Effector memory CD8-positive, alpha-beta T cell (primary cell): Measurements from ENCODE around the gene CEP295NL.
"Not testable (repeated sequence)": the region's sequence is repeated elsewhere in the genome, so short reads cannot be mapped to it uniquely, and the experiment has no call there.

Experiments
- ATAC-seq: fragments of 150-1000 bp; cut with Tn5 transposase; replicated peaks from 2 replicates; pipeline ENCODE4 v1.10.0; 2021; ENCODE audit warnings: mild to moderate bottlenecking, moderate library complexity
- DNase-seq, 3 experiments: peaks; one replicate each; pipeline ENCODE4 v3.0.0; 2021
- H3K27ac Mint-ChIP-seq, 2 donors: one replicate each; pipeline ENCODE4 v1.8.0; 2022; ENCODE audit warnings: mild to moderate bottlenecking in 2 of 2, mixed read lengths in 2 of 2, moderate library complexity in 2 of 2
- H3K27me3 Mint-ChIP-seq, 2 donors: one replicate each; pipeline ENCODE4 v1.8.0; 2022; ENCODE audit warnings: mixed read lengths in 2 of 2
- H3K36me3 Mint-ChIP-seq: one replicate; pipeline ENCODE4 v1.8.0; 2022; ENCODE audit warnings: mild to moderate bottlenecking, moderate library complexity, mixed read lengths; ENCODE audit not compliant: insufficient read depth
- H3K4me1 Mint-ChIP-seq, 2 donors: one replicate each; pipeline ENCODE4 v1.8.0; 2022; ENCODE audit warnings: low read depth in 2 of 2, mixed read lengths in 2 of 2
- H3K4me3 Mint-ChIP-seq, 2 donors: one replicate each; pipeline ENCODE4 v1.8.0; 2022; ENCODE audit warnings: mild to moderate bottlenecking in 2 of 2, mixed read lengths in 2 of 2, moderate library complexity in 2 of 2
- H3K9me3 Mint-ChIP-seq, 2 donors: one replicate each; pipeline ENCODE4 v1.8.0; 2022; ENCODE audit warnings: mixed read lengths in 2 of 2
- total RNA-seq, 9 experiments: gene quantifications; one replicate each; lab custom pipeline; 2026; lab: John Stamatoyannopoulos, UW

CEP295NL gene
- total RNA-seq, result 0 to 0.29 (median 0) reads per million in 9 experiments

GRCh38 chr17:78903101-78903779 is at the start of gene CEP295NL:
CEP295NL (minus strand) TSS chr17:78903201; CDS start chr17:78901828, 1,373 bp downstream.
- no peak for ATAC-seq
- H3K27ac Mint-ChIP-seq, result peak within 1 kb of the TSS in 1 of 2 donors; percentile 51
- DNase-seq, result no peak
- H3K4me3 Mint-ChIP-seq, result no peak within 1 kb of the TSS
- peaks cover 9% of the 10 kb centered on the region for H3K36me3 Mint-ChIP-seq
- H3K9me3 Mint-ChIP-seq, result no peaks in the 10 kb centered on the region
- H3K4me1 Mint-ChIP-seq, result peaks cover 0 to 12% of the 10 kb centered on the region in 2 donors
- H3K27me3 Mint-ChIP-seq, result peaks cover 36 to 48% of the 10 kb centered on the region in 2 donors

DNA sequence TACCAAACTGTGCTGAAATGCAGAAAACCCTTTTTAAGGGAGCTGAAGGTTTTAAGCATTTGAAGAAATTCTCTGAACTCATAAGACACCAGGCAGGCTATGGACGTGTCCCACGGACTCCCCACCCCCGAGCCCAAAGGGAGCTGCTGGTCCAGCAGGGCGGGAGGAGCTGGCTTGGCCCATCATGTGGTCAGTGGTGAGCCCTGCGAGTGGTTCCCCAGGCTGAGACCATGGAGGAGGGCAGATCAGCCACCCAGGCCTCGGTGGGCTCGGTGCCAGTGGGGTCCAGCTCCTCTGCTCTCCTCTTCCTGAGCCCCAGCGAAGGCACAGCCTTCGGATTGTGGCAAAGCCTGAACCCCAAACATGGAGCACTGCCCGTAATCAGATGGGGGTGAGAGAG is 49.7 kb upstream of the CEP295NL start:
- H3K4me1 Mint-ChIP-seq, result no peaks in the 10 kb centered on the region

DNA sequence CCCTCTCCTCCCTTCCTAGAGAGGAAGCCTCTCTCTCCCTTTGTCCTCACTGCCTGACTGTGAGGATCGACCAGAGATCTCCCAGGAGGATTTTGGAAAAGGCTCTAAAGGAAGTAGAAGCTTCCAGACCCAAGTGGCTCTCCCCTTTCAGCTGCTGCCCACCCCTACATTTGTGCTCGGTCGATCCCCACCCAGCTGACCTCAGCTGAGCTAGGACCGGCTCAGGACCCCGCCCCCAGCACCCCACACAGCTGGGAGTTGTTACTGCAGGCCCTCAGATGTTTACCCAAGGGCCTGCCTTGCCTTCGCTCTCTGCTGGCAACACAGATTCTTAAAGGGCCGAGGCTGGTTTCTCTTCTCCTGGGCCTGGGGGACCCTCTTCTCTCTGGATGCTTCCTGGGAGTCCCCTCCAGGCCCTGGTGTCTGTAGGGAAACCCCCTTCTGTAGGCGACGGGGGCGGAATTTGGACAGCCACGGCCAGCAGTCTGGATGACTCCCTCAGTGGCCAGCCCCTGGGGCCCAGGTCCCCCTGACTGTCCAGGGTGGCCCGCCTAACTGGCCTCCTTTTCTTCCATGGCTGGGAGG is 49.1 kb upstream of the CEP295NL start:
- ATAC-seq, result no peak

More for the DNA sequence above, 49.7 kb upstream of the CEP295NL start:
- no peak overlapping the region for H3K27ac Mint-ChIP-seq
- peaks cover 8 to 78% of the 10 kb centered on the region in 2 donors for H3K27me3 Mint-ChIP-seq
- peaks cover 3% of the 10 kb centered on the region for H3K36me3 Mint-ChIP-seq
- no peak overlapping the region for H3K4me3 Mint-ChIP-seq
- DNase-seq, result no peak
- no peak for ATAC-seq
- H3K9me3 Mint-ChIP-seq, result no peaks in the 10 kb centered on the region

DNA sequence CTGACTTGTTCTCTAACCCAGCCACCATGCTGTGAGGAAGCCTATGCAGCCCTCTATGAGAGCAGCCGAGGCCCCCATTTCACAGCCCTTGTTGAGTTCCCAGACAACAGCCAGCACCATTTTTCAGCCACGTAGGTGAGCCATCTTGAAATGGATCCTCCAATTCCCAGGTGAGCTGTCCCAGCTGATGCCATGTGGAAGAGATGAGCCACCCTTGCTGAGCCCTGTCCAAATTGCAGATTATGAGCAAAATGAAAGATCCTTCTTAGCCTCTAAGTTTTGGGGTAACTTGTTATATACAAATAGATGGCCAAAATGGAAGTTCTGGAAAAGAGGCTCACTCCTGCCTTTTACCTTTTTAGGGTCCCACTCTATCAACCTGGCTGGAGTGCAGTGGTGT is 47.9 kb upstream of the CEP295NL start:
- ATAC-seq, result no peak
- no peak overlapping the region for H3K4me3 Mint-ChIP-seq
- H3K36me3 Mint-ChIP-seq, result peaks cover 3% of the 10 kb centered on the region
- H3K27ac Mint-ChIP-seq, result no peak overlapping the region
- H3K4me1 Mint-ChIP-seq, result no peaks in the 10 kb centered on the region
- H3K9me3 Mint-ChIP-seq, result no peaks in the 10 kb centered on the region
- peaks cover 13 to 80% of the 10 kb centered on the region in 2 donors for H3K27me3 Mint-ChIP-seq
- no peak for DNase-seq

More for the DNA sequence above, 49.1 kb upstream of the CEP295NL start:
- Mint-ChIP-seq H3K4me1 (no peaks in the 10 kb centered on the region), H3K27me3 (peaks cover 6 to 80% of the 10 kb centered on the region in 2 donors), H3K36me3 (peaks cover 3% of the 10 kb centered on the region), H3K4me3 (no peak overlapping the region), H3K27ac (no peak overlapping the region), H3K9me3 (no peaks in the 10 kb centered on the region)
- DNase-seq, result no peak

DNA sequence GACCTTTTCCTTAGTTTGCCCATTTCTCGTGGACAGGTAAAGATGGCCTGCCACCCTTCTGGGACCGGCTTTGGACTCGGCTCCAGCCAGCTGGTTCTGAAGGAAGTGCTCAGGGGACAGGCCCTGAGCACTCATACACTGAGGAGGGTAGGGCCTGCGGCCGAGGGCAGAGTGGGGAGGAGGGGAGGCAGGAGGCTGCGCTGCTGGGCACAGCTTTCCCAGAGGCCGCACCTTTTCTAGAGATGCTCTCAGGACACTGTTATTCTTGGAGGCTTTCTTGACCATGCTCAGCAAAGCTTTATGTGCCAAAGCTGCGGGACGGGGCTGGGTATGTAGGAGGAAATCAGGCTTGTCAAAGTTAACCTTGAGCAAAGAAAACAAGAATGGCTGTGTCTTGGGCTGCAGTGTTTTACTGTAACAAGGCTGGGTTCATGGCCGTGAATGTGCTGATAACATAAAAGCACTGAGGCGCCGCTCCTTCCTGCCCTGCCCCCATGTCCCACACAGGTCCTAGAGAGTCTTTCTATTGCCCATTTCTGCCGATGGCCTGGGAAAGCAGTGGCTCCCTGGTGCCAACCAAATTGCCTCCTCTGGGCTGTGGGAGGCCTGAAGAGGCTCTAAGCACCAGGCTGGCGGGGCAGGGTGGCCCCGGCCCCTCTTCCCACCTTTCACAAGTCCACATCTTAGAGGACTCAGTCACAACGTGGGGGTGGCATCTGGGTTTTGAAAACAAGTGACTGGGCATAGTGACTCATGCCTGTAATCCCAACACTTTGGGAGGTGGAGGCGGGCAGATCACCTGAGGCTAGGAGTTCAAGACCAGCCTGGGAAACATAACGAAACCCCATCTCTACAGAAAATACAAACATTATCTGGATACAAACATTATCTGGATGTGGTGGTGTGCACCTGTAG is 44.5 kb upstream of the CEP295NL start:
- Mint-ChIP-seq H3K27me3 (peaks cover 28 to 86% of the 10 kb centered on the region in 2 donors), H3K4me3 (no peak overlapping the region), H3K4me1 (no peaks in the 10 kb centered on the region), H3K9me3 (no peaks in the 10 kb centered on the region), H3K27ac (no peak overlapping the region), H3K36me3 (peaks cover 3% of the 10 kb centered on the region)
- ATAC-seq, result no peak
- DNase-seq, result no peak

DNA sequence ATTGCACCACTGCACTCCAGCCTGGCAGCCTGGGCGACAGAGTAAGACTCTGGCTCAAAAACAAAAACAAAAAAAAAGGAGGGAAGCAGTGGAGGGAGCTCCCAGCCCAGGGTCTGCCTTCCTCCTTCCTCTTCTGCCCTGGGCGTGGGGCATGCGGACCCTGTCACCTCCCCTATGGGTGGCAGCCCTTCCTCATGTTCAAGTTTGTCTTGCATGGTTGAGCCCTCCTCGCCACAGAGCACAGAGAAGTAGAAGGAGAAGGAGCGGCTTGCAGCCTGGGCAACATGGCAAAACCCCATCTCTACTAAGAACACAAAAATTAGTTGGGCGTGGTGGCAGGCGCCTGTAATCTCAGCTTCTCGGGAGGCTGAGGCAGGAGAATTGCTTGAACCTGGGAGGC is 43.6 kb upstream of the CEP295NL start:
- Mint-ChIP-seq H3K27me3 (peaks cover 28 to 80% of the 10 kb centered on the region in 2 donors), H3K36me3 (peaks cover 3% of the 10 kb centered on the region), H3K4me1 (no peaks in the 10 kb centered on the region), H3K4me3 (no peak overlapping the region), H3K27ac (no peak overlapping the region), H3K9me3 (no peaks in the 10 kb centered on the region)
- ATAC-seq (no peak), DNase-seq (no peak)

- Mint-ChIP-seq H3K4me3 (no peak overlapping the region), H3K9me3 (no peaks in the 10 kb centered on the region)
Observed at GRCh38 chr17:78946131-78946530, 43.1 kb upstream of the CEP295NL start.

DNA sequence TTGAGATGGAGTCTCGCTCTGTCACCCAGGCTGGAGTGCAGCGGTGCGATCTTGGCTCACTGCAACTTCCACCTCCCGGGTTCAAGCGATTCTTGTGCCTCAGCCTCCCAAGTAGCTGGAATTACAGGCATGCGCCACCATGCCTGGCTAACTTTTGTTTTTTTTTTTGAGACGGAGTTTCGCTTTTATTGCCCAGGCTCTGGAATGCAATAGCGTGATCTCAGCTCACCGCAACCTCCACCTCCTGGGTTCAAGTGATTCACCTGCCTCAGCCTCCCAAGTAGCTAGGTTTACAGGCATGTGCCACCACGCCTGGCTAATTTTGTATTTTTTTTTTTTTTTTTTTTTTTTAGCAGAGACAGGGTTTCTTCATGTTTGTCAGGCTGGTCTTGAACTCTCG is 42.5 kb upstream of the CEP295NL start:
- ATAC-seq, H3K4me1 Mint-ChIP-seq, H3K36me3 Mint-ChIP-seq, H3K4me3 Mint-ChIP-seq, H3K9me3 Mint-ChIP-seq, H3K27ac Mint-ChIP-seq, DNase-seq: not testable (repeated sequence)
- H3K27me3 Mint-ChIP-seq, result peaks cover 28 to 68% of the 10 kb centered on the region in 2 donors

More at GRCh38 chr17:78946131-78946530, 43.1 kb upstream of the CEP295NL start:
- no peak overlapping the region for H3K27ac Mint-ChIP-seq
- H3K4me1 Mint-ChIP-seq, result no peaks in the 10 kb centered on the region
- peaks cover 28 to 75% of the 10 kb centered on the region in 2 donors for H3K27me3 Mint-ChIP-seq
- no peak for DNase-seq
- no peak for ATAC-seq
- peaks cover 3% of the 10 kb centered on the region for H3K36me3 Mint-ChIP-seq

GRCh38 chr17:78944956-78945355 is 42.0 kb upstream of the CEP295NL start:
- ATAC-seq, result no peak
- peaks cover 28 to 66% of the 10 kb centered on the region in 2 donors for H3K27me3 Mint-ChIP-seq
- peaks cover 3% of the 10 kb centered on the region for H3K36me3 Mint-ChIP-seq
- H3K9me3 Mint-ChIP-seq, result no peaks in the 10 kb centered on the region
- H3K4me3 Mint-ChIP-seq, result no peak overlapping the region
- H3K4me1 Mint-ChIP-seq, result no peaks in the 10 kb centered on the region
- no peak overlapping the region for H3K27ac Mint-ChIP-seq
- DNase-seq, result no peak

- Mint-ChIP-seq H3K9me3 (no peaks in the 10 kb centered on the region), H3K4me3 (no peak overlapping the region), H3K27me3 (peaks cover 32 to 59% of the 10 kb centered on the region in 2 donors), H3K36me3 (peaks cover 3% of the 10 kb centered on the region), H3K4me1 (no peaks in the 10 kb centered on the region), H3K27ac (no peak overlapping the region)
- ATAC-seq, result no peak
- no peak for DNase-seq
Observed at GRCh38 chr17:78944026-78944425, 41.0 kb upstream of the CEP295NL start.

DNA sequence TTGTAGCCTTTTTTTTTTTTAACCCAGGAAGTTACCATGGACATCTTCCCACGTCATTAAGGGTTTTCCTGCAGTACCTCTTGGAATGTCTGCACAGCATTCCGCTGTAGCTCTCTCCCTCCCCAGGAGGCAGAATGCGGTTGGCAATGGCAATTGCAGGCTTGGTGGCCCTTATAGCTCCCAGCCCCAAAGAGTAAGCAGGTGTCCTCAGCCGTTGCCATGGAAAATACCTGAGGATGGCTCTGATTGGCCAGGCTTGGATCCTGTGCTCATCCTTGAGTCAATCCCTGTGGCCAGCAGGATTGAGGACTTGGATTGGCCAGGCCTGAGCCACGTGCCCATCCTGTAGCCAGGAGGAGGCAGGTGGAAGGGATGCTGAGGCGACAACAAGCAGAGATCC is 37.7 kb upstream of the CEP295NL start:
- ATAC-seq (no peak), DNase-seq (no peak)
- Mint-ChIP-seq H3K36me3 (no peaks in the 10 kb centered on the region), H3K27ac (no peak overlapping the region), H3K4me3 (no peak overlapping the region), H3K4me1 (no peaks in the 10 kb centered on the region), H3K27me3 (peaks cover 20 to 36% of the 10 kb centered on the region in 2 donors), H3K9me3 (no peaks in the 10 kb centered on the region)

- DNase-seq (no peak), ATAC-seq (no peak)
- no peak overlapping the region for H3K27ac Mint-ChIP-seq
- peaks cover 0 to 2% of the 10 kb centered on the region in 2 donors for H3K4me1 Mint-ChIP-seq
- H3K9me3 Mint-ChIP-seq, result no peaks in the 10 kb centered on the region
- peaks cover 24 to 36% of the 10 kb centered on the region in 2 donors for H3K27me3 Mint-ChIP-seq
- no peak overlapping the region for H3K4me3 Mint-ChIP-seq
- H3K36me3 Mint-ChIP-seq, result no peaks in the 10 kb centered on the region
Observed at GRCh38 chr17:78940258-78940657, 37.3 kb upstream of the CEP295NL start.

- H3K36me3 Mint-ChIP-seq, result no peaks in the 10 kb centered on the region
- H3K27me3 Mint-ChIP-seq, result peaks cover 21 to 35% of the 10 kb centered on the region in 2 donors
- H3K27ac Mint-ChIP-seq, result no peak overlapping the region
- H3K9me3 Mint-ChIP-seq, result no peaks in the 10 kb centered on the region
- no peak for ATAC-seq
- peaks cover 0 to 2% of the 10 kb centered on the region in 2 donors for H3K4me1 Mint-ChIP-seq
- no peak overlapping the region for H3K4me3 Mint-ChIP-seq
- no peak for DNase-seq
Observed at GRCh38 chr17:78939615-78940014, 36.6 kb upstream of the CEP295NL start.
